ENCODE measurements around the gene RPL4.

The RPL4 gene

DNA sequence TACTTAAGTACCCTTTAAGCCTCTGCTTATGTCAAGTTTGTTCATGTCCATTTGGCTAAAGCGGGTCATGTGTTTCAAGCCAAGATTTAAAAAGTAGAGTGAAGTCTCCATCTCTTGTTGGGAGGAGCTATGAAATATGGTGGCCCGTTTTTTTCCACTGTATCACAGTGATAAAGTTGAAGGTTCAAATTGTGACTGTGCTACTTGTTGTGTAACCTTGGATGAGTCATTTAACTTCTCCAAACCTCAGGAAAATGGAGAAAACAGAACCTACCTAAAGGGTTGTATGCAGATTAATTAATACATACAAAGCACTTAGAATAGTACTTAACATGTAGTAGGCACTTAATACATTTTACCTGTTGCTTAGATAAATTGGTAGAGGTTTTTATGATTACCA lies 50.5 kb downstream of the RPL4 start:
- no peak for DNase-seq

DNA sequence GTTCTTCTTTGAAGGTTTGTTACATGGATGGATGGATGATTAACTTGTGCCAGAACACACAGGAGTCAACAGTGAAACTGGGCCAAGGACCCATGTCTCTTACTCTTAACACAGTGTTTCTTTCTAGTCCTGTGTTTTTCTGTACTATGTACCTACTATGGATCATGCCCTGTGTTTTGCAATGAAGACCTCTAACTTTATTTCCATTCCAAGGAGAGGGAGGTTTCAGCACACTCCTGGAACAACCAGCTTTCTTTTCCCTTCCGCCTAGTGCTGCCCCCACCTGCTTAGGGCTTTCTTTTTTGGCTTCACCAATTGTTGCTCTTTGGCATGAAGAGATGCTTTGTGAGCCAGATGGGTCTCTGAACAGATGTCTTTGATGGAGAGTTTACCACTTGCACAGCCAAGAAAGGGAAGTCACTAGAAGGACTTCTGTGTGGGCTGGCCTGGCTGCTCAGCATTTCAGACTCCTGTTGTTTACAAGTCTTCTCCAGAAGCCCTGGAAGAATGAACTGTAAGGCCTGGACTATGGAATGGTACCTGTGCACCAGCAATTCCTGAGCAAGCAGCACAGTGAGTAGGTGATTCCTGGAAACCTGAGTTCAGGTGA lies 51.6 kb downstream of the RPL4 start:
- DNase-seq: no peak

DNA sequence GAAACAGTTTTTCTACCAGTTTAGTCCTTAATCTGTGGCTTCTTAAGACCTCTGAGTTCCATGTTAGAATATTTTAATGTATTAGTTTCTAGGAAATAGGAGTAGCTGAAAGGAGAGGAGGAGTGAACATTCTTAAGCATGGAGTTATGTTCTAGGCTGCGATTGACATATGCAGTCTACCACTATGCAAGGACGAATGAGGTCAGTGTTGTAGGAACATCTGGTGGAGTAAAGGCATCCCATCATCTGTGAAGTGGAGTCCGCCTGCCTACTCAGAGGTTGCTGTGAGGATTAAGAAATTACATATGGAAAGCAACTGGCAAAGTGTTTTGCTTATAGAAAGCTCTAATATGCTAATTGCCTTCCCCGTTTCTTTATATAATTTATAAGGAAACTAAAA lies 52.2 kb downstream of the RPL4 start:
- no peak for DNase-seq
